ENCODE measurements around the gene ENTPD1.
"Not testable (repeated sequence)": the region's sequence is repeated elsewhere in the genome, so short reads cannot be mapped to it uniquely, and the experiment has no call there.

Gene ENTPD1

DNA sequence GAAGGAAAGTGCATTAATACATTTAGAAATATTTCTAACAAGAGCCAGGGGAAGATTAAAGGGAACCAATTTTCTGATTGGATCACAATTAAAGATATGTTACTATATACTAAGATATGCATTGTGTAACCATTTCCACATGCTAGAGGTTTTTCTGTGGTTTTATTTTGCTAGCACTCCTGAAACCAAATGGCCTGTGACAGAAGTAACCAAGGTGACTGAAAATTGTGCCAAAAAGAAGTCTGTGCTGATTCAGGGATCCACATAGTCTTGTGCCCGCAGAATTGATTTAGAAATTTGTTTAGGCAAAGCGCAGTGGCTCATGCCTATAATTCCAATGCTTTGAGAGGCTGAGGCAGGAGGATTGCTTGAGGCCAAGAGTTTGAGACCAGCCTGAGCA lies 153.6 kb downstream of the ENTPD1 start:
- in situ Hi-C loops (cut with MboI; ENCODE audit: low pct_unique_long_range_greater_than_20kb, low sequenced_read_pairs, unreplicated experiment) = no loop called here
- no peak for DNase-seq (ENCODE audit: low spot score)
- TF ChIP-seq, protein P1, sequence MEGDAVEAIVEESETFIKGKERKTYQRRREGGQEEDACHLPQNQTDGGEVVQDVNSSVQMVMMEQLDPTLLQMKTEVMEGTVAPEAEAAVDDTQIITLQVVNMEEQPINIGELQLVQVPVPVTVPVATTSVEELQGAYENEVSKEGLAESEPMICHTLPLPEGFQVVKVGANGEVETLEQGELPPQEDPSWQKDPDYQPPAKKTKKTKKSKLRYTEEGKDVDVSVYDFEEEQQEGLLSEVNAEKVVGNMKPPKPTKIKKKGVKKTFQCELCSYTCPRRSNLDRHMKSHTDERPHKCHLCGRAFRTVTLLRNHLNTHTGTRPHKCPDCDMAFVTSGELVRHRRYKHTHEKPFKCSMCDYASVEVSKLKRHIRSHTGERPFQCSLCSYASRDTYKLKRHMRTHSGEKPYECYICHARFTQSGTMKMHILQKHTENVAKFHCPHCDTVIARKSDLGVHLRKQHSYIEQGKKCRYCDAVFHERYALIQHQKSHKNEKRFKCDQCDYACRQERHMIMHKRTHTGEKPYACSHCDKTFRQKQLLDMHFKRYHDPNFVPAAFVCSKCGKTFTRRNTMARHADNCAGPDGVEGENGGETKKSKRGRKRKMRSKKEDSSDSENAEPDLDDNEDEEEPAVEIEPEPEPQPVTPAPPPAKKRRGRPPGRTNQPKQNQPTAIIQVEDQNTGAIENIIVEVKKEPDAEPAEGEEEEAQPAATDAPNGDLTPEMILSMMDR (IDR thresholded peaks at IDR 0.05; ENCODE audit: extremely low read depth, insufficient read depth, missing control alignments) = no peak

GRCh38 chr10:95916039-95916438 lies 160.1 kb downstream of the ENTPD1 start:
- DNase-seq (ENCODE audit: low spot score); in situ Hi-C loops (cut with MboI; ENCODE audit: low pct_unique_long_range_greater_than_20kb, low sequenced_read_pairs, unreplicated experiment): not testable (repeated sequence)

All from GM13977 (cell line).